DOHH2 (cell line): ENCODE data around the gene PPP1R14C.
A peak's percentile ranks its signal among the peaks of the same experiment; 100 is the strongest.

ENCODE experiments used
- H3F3A ChIP-seq: fragments of 200-600 bp; sonication (generic), shearing (Covaris generic); 2 replicates; pipeline ENCODE4 v1.6.0; 2016; ENCODE audit warnings: antibody characterized with exemption, mild to moderate bottlenecking; ENCODE audit not compliant: control insufficient read depth, insufficient read depth
- H3K27ac ChIP-seq: fragments of 200-600 bp; sonication (generic); 2 replicates; pipeline ENCODE4 v1.5.1; 2014; ENCODE audit warnings: low read depth, mild to moderate bottlenecking, low read length, moderate library complexity
- H3K27me3 ChIP-seq: fragments of 200-600 bp; sonication (generic); 2 replicates; pipeline ENCODE4 v1.6.1; 2014; ENCODE audit warnings: mild to moderate bottlenecking, low read length, mixed read lengths; ENCODE audit not compliant: control insufficient read depth
- H3K36me3 ChIP-seq: fragments of 200-600 bp; sonication (generic); 2 replicates; pipeline ENCODE4 v1.6.1; 2014; ENCODE audit warnings: mild to moderate bottlenecking, low read length, moderate library complexity, mixed read lengths; ENCODE audit not compliant: control insufficient read depth
- H3K4me1 ChIP-seq: fragments of 200-600 bp; sonication (generic); 2 replicates; pipeline ENCODE4 v1.6.1; 2014; ENCODE audit warnings: mild to moderate bottlenecking, low read length, mixed read lengths; ENCODE audit not compliant: control insufficient read depth
- H3K4me2 ChIP-seq: fragments of 200-600 bp; sonication (generic); 2 replicates; pipeline ENCODE4 v1.6.0; 2014; ENCODE audit warnings: mild to moderate bottlenecking, low read length, moderate library complexity
- H3K4me3 ChIP-seq: fragments of 200-600 bp; sonication (generic); 2 replicates; pipeline ENCODE4 v1.5.1; 2014; ENCODE audit warnings: mild to moderate bottlenecking, low read length, mixed read lengths
- H3K79me2 ChIP-seq: fragments of 200-600 bp; sonication (generic); 2 replicates; pipeline ENCODE4 v1.6.1; 2014; ENCODE audit warnings: mild to moderate bottlenecking, low read length, mixed read lengths; ENCODE audit not compliant: control insufficient read depth
- H3K9me2 ChIP-seq: fragments of 200-600 bp; sonication (generic); replicated peaks from 2 replicates; pipeline ENCODE4 v1.6.1; 2014; ENCODE audit warnings: mild to moderate bottlenecking, low read length, mixed read lengths; ENCODE audit not compliant: control insufficient read depth
- H3K9me3 ChIP-seq: fragments of 200-600 bp; sonication (generic); 2 replicates; pipeline ENCODE4 v1.6.1; 2014; ENCODE audit warnings: antibody characterized with exemption, low read length, mixed read lengths; ENCODE audit not compliant: control insufficient read depth, insufficient read depth
- H4K20me1 ChIP-seq: fragments of 200-600 bp; sonication (generic); 2 replicates; pipeline ENCODE4 v1.6.0; 2014; ENCODE audit warnings: low read depth, mild to moderate bottlenecking, antibody characterized with exemption, low read length, moderate library complexity; ENCODE audit not compliant: control insufficient read depth, insufficient read depth
- CTCF ChIP-seq: fragments of 200-600 bp; sonication (generic); IDR thresholded peaks from one replicate; pipeline ENCODE4 v1.5.1; 2014; ENCODE audit warnings: antibody characterized with exemption, mild to moderate bottlenecking, low read depth, low read length; ENCODE audit not compliant: poor library complexity, severe bottlenecking
- EZH2phosphoT487 ChIP-seq: fragments of 200-600 bp; sonication (generic); IDR thresholded peaks from 2 replicates; pipeline ENCODE4 v1.6.1; 2017; ENCODE audit warnings: borderline replicate concordance, mild to moderate bottlenecking, antibody characterized with exemption, low read length, moderate library complexity, mixed read lengths

Gene PPP1R14C

DNA sequence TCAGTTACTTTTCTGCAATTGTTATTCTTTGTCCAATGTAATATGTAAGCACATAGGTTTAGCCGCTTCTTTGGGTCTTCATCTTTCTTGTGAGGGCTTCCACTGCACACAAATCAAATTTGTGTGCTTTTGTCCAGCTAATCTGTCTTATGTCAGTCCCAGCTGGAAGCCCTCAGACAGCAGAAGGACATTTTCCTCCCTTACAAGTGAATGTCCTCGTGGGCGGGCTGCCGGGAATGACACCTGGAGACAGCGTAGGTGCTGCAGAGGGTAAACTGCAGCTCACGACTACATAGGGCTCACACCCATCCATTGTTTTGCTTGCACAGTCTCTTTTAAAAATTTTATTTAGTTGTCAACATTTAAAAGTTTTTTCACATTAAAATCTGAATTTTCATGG, 24.6 kb upstream of the PPP1R14C start:
- H4K20me1 ChIP-seq = no peaks in the 10 kb centered on the region
- TF ChIP-seq CTCF = no peak
- no peak for TF ChIP-seq EZH2phosphoT487

DNA sequence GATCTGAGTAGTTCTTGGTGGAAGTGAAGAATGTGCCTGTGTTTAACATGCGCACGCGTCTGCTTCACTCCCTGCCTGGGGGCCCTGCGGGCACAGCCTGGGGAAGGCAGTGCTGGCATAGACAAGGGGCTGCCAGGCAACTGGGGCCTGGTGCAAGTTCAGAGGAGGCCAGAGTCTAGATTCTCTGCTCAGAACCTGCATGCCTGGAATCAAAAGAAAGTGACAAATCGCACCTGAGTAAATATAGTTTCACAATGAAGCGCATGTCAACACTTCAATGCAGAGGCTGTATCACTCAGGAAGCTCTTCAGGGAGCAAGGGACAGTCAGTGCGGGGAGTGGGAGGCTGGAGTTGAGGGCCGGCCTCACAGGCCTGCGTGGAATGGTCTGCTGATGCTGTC, 24.2 kb upstream of the PPP1R14C start:
- Histone ChIP-seq H3K36me3 (no peaks in the 10 kb centered on the region), H3K27ac (peak overlapping the region; percentile 55; the same call in 1 of the 2 replicates), H4K20me1 (no peaks in the 10 kb centered on the region), H3K9me2 (no peaks in the 10 kb centered on the region), H3K4me2 (peak overlapping the region; percentile 63), H3K79me2 (no peaks in the 10 kb centered on the region), H3K27me3 (no peaks in the 10 kb centered on the region), H3K4me1 (peaks cover 49% of the 10 kb centered on the region), H3F3A (0 out of 2 replicates have a peak, but pooled peaks cover 6% of the 10 kb centered on the region), H3K4me3 (0 out of 2 replicates have a peak overlapping the region, but pooled peaks have one; percentile 46), H3K9me3 (peaks cover 3% of the 10 kb centered on the region; the same call in 1 of the 2 replicates)
- TF ChIP-seq EZH2phosphoT487 (no peak), CTCF (no peak)

More for the DNA sequence above, 24.6 kb upstream of the PPP1R14C start:
- Histone ChIP-seq H3K9me2 (no peaks in the 10 kb centered on the region), H3K4me1 (peaks cover 46% of the 10 kb centered on the region), H3F3A (0 out of 2 replicates have a peak, but pooled peaks cover 6% of the 10 kb centered on the region), H3K79me2 (no peaks in the 10 kb centered on the region), H3K27me3 (no peaks in the 10 kb centered on the region), H3K9me3 (peaks cover 3% of the 10 kb centered on the region; the same call in 1 of the 2 replicates), H3K4me2 (no peak overlapping the region), H3K27ac (no peak overlapping the region), H3K36me3 (no peaks in the 10 kb centered on the region), H3K4me3 (no peak overlapping the region)

GRCh38 chr6:150119173-150119572, 23.7 kb upstream of the PPP1R14C start:
- no peaks in the 10 kb centered on the region for H3K9me2 ChIP-seq
- no peak for TF ChIP-seq CTCF
- TF ChIP-seq EZH2phosphoT487 = no peak
- H3K36me3 ChIP-seq = no peaks in the 10 kb centered on the region
- peaks cover 3% of the 10 kb centered on the region; the same call in 1 of the 2 replicates for H3K9me3 ChIP-seq
- no peaks in the 10 kb centered on the region for H4K20me1 ChIP-seq
- peak overlapping the region; percentile 63 for H3K4me2 ChIP-seq
- H3K4me3 ChIP-seq = peak overlapping the region; percentile 46
- H3F3A ChIP-seq = 0 out of 2 replicates have a peak, but pooled peaks cover 6% of the 10 kb centered on the region
- H3K27me3 ChIP-seq = no peaks in the 10 kb centered on the region
- peak overlapping the region; percentile 55 for H3K27ac ChIP-seq
- H3K79me2 ChIP-seq = no peaks in the 10 kb centered on the region
- H3K4me1 ChIP-seq = peaks cover 55% of the 10 kb centered on the region
